Measurements from ENCODE around the gene MEIOB.

Gene MEIOB

GRCh38 chr16:1845985-1846384 lies 26.0 kb downstream of the MEIOB start:
- TF ChIP-seq, protein P1, sequence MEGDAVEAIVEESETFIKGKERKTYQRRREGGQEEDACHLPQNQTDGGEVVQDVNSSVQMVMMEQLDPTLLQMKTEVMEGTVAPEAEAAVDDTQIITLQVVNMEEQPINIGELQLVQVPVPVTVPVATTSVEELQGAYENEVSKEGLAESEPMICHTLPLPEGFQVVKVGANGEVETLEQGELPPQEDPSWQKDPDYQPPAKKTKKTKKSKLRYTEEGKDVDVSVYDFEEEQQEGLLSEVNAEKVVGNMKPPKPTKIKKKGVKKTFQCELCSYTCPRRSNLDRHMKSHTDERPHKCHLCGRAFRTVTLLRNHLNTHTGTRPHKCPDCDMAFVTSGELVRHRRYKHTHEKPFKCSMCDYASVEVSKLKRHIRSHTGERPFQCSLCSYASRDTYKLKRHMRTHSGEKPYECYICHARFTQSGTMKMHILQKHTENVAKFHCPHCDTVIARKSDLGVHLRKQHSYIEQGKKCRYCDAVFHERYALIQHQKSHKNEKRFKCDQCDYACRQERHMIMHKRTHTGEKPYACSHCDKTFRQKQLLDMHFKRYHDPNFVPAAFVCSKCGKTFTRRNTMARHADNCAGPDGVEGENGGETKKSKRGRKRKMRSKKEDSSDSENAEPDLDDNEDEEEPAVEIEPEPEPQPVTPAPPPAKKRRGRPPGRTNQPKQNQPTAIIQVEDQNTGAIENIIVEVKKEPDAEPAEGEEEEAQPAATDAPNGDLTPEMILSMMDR (conservative IDR thresholded peaks at IDR 0.05; ENCODE audit: low read length) = no peak
- no peak for DNase-seq (ENCODE audit: low read depth)

DNA sequence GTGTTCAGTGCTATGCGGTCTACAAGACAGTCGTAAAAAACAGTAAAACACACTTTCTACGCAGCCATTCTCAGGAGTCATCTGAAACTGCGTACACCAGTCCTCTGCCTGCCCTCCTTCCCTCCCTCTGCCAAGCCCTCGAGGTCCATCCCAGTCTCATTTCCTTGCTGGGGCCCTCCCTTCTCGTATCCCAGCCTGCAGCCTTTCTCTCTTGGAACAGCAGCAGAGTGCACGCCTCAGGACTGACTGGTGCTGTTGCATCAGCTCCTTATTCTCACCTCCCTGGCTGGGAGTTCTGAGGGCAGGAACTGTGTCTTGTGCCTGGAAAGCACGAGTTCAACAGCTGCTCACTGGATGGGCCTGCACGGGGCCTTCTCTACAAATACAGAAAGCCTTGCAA lies 32.4 kb downstream of the MEIOB start:
- TF ChIP-seq, protein P1 (conservative IDR thresholded peaks at IDR 0.05; ENCODE audit: low read length) = no peak

More at GRCh38 chr16:1845985-1846384, 26.0 kb downstream of the MEIOB start:
- no peak overlapping the region for H3K4me3 ChIP-seq (ENCODE audit: low read length)

GRCh38 chr16:1834096-1834495 lies 37.9 kb downstream of the MEIOB start:
- H3K4me3 ChIP-seq (ENCODE audit: low read length) = no peak overlapping the region
- TF ChIP-seq, protein P1 (conservative IDR thresholded peaks at IDR 0.05; ENCODE audit: low read length) = no peak
- DNase-seq (ENCODE audit: low read depth) = no peak

More for the DNA sequence above, 32.4 kb downstream of the MEIOB start:
- DNase-seq (ENCODE audit: low read depth) = peak; percentile 91
- H3K4me3 ChIP-seq (ENCODE audit: low read length) = no peak overlapping the region

- TF ChIP-seq, protein P1 (conservative IDR thresholded peaks at IDR 0.05; ENCODE audit: low read length) = no peak
- no peak for DNase-seq (ENCODE audit: low read depth)
Observed at GRCh38 chr16:1832838-1833454, 39.0 kb downstream of the MEIOB start.

DNA sequence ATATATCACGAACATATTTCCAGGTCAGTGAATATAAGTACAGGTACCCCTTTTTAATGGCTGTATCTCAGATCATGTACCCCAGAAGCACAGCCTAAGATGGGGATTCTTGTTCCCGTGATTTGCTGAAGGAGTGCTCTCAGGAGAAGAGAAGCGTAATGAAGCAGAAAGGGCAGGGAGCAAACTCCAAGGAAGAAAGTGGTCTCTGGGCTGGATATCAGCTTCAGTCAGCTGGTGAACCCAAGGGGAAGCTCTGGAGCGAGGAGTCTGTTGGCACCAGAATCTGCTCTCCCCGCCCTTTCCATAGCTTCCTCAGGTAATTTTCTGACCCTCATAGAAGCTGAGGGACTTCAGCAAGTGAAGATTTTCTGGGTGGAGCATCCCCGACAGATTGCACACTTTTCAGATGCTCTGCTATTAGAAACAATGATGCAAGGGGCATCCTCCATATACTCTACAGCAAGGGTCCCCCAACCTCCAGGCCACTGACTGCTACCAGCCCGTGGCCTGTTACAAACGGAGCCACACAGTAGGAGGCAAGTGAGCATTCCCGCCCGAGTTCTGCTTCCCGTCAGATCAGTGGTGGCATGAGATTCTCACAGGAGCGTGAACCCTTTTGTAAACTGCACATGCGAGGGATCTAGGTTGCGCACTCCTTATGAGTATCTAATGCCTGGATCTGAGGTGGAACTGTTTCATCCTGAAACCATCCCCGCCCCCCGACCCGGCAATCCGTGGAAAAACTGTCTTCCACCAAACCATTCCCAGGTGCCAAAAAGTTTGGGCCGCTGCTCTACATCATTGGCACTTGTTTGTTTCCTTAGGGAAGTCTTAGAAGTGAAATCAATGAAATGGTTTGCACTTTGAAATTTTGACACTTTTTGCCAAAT lies 40.5 kb downstream of the MEIOB start:
- TF ChIP-seq, protein P1 (conservative IDR thresholded peaks at IDR 0.05; ENCODE audit: low read length) = no peak
- DNase-seq (ENCODE audit: low read depth) = no peak
- H3K4me3 ChIP-seq (ENCODE audit: low read length) = no peak overlapping the region

More at GRCh38 chr16:1832838-1833454, 39.0 kb downstream of the MEIOB start:
- H3K4me3 ChIP-seq (ENCODE audit: low read length) = no peak overlapping the region

DNA sequence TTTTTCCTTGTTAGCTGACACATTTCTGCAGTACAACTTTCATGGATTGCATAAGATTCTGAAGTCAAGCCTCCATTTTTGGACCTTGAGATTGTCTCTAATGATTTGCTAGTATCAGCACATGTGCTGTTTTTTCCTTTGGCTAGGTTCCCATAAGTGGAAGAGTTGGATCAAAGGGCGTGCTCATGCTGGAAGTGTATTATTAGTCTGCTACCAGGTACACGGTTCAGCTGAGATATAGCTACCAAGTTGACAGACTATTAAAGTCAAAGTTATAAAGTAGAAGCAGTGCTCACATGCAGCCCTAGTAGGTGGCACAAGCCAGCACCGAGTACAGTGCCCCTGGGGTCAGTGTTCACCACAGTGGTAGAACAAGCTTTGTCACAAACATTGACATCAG lies 41.8 kb downstream of the MEIOB start:
- H3K4me3 ChIP-seq (ENCODE audit: low read length) = no peak overlapping the region
- no peak for DNase-seq (ENCODE audit: low read depth)
- TF ChIP-seq, protein P1 (conservative IDR thresholded peaks at IDR 0.05; ENCODE audit: low read length) = no peak

Data from AG10803 (cell line).